SK-N-SH (cell line): ENCODE results near the gene SGSH.

Source experiments
- CTCF ChIP-seq: fragments of 200-600 bp; sonication (generic); IDR thresholded peaks from 2 replicates; pipeline ENCODE4 v1.6.1; 2017; ENCODE audit warnings: antibody characterized with exemption, mild to moderate bottlenecking, moderate library complexity
- EP300 ChIP-seq, 2 experiments: IDR thresholded peaks; 2 replicates each; pipeline versions ENCODE4 v1.4.0 to v1.6.1; 2012; ENCODE audit warnings: borderline replicate concordance in 1 of 2, low read depth in 1 of 2, low read length in 1 of 2
- EZH2phosphoT487 ChIP-seq: fragments of 200-600 bp; sonication (generic); IDR thresholded peaks from 2 replicates; pipeline ENCODE4 v1.6.1; 2017; ENCODE audit warnings: low read depth, mixed run types, mild to moderate bottlenecking, antibody characterized with exemption, moderate library complexity, borderline replicate concordance
- FOSL2 ChIP-seq: IDR thresholded peaks from 2 replicates; pipeline ENCODE4 v1.4.0; 2012; ENCODE audit warnings: low read depth, mild to moderate bottlenecking, moderate library complexity, borderline replicate concordance
- GATA2 ChIP-seq: sonication (generic); formaldehyde crosslinking; IDR thresholded peaks from 2 replicates; pipeline ENCODE4 v1.5.0; 2020; ENCODE audit warnings: mild to moderate bottlenecking, missing genetic modification reagents
- JUND ChIP-seq: IDR thresholded peaks from 2 replicates; pipeline ENCODE4 v1.4.0; 2012
- MAX ChIP-seq: IDR thresholded peaks from 2 replicates; pipeline ENCODE4 v1.4.0; 2012; ENCODE audit warnings: low read depth
- MXI1 ChIP-seq: IDR thresholded peaks from 2 replicates; pipeline ENCODE4 v1.6.1; 2012; ENCODE audit warnings: mild to moderate bottlenecking, low read depth, low read length, improper control_type of control experiment
- PBX3 ChIP-seq: IDR thresholded peaks from 2 replicates; pipeline ENCODE4; 2012
- POLR2AphosphoS5 ChIP-seq: IDR thresholded peaks from 2 replicates; pipeline ENCODE4 v1.6.1; 2012; ENCODE audit warnings: low read depth, low read length
- RAD21 ChIP-seq: IDR thresholded peaks from 2 replicates; pipeline ENCODE4 v1.6.1; 2012; ENCODE audit warnings: mild to moderate bottlenecking, low read length
- REST ChIP-seq: IDR thresholded peaks from 2 replicates; pipeline ENCODE4 v1.6.1; 2012; ENCODE audit warnings: mild to moderate bottlenecking, low read depth, low read length, moderate library complexity
- TAF1 ChIP-seq: IDR thresholded peaks from 2 replicates; pipeline ENCODE4 v1.6.1; 2012; ENCODE audit warnings: low read depth, mild to moderate bottlenecking, low read length, moderate library complexity, borderline replicate concordance
- ZBTB33 ChIP-seq: IDR thresholded peaks from 2 replicates; pipeline ENCODE4 v1.4.0; 2012; ENCODE audit warnings: low read depth, borderline replicate concordance

GRCh38 chr17:80268427-80268826 is 48.3 kb upstream of the SGSH start:
- TF ChIP-seq CTCF, result no peak
- no peak for TF ChIP-seq REST
- TF ChIP-seq EZH2phosphoT487, result no peak
- no peak for TF ChIP-seq ZBTB33
- no peak for TF ChIP-seq POLR2AphosphoS5
- TF ChIP-seq MAX, result no peak
- TF ChIP-seq GATA2 (CRISPR knock-in tag), result no peak
- no peak for TF ChIP-seq MXI1
- no peak for TF ChIP-seq EP300 (IDR thresholded peaks at IDR 0.05; ENCODE audit: borderline replicate concordance in 1 of 2, low read depth in 1 of 2, low read length in 1 of 2)
- no peak for TF ChIP-seq FOSL2
- TF ChIP-seq JUND, result no peak
- no peak for TF ChIP-seq RAD21
- no peak for TF ChIP-seq PBX3
- TF ChIP-seq TAF1, result no peak
